Epithelial cell of esophagus (primary cell): Measurements from ENCODE around the gene SUSD5.

Experiments
- DNase-seq: peaks from one replicate; pipeline ENCODE4 v3.0.0; 2010; ENCODE audit warnings: low read depth
- H3K4me3 ChIP-seq: 2 replicates; pipeline ENCODE4 v1.5.1; 2011; ENCODE audit warnings: mild to moderate bottlenecking, low read length, control low read depth
- TF ChIP-seq, protein P1 (sequence below): IDR thresholded peaks from 2 replicates; pipeline ENCODE4 v1.5.1; 2011; ENCODE audit warnings: low read depth, mild to moderate bottlenecking, low read length, control low read depth, inconsistent platforms; ENCODE audit not compliant: insufficient read depth; ENCODE audit errors: missing control alignments

SUSD5 gene

DNA sequence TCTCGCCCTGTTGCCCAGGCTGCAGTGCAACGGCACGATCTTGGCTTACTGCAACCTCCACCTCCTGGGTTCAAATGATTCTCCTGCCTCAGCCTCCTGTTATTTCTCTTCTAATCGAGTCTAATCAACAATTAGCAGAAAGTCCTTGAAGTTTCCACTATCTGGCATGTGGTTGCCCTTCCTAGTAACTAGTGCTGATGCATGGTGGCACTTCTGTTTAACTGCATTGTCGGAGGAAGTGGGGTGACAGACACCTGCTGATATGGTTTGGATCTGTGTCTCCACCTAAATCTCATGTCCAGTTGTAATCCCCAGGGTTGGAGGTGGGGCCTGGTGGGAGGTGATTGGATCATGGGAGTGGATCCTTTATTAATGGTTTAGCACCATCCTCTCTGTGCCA is 95.6 kb downstream of the SUSD5 start:
- no peak overlapping the region for H3K4me3 ChIP-seq
- DNase-seq, result no peak
- TF ChIP-seq, protein P1, sequence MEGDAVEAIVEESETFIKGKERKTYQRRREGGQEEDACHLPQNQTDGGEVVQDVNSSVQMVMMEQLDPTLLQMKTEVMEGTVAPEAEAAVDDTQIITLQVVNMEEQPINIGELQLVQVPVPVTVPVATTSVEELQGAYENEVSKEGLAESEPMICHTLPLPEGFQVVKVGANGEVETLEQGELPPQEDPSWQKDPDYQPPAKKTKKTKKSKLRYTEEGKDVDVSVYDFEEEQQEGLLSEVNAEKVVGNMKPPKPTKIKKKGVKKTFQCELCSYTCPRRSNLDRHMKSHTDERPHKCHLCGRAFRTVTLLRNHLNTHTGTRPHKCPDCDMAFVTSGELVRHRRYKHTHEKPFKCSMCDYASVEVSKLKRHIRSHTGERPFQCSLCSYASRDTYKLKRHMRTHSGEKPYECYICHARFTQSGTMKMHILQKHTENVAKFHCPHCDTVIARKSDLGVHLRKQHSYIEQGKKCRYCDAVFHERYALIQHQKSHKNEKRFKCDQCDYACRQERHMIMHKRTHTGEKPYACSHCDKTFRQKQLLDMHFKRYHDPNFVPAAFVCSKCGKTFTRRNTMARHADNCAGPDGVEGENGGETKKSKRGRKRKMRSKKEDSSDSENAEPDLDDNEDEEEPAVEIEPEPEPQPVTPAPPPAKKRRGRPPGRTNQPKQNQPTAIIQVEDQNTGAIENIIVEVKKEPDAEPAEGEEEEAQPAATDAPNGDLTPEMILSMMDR, result no peak

DNA sequence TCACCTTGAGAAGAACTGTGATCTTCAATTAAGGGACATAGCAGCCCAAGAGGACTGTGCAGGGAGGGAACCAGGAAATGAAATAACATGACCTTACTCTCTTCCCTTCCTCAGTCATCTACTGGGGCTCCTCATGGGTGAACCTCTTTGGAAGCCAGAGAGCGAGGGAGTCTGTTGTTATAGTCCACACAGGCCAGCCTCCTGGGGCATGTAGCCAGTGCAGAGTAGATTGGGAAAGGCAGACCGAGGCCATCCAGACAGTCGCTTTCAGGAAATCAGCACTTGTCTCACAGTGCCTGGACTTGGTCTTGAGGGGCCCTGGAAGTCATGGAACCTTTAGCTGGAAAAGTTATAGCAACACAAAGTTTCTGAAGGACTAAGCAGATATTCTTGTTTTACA is 98.7 kb downstream of the SUSD5 start:
- no peak overlapping the region for H3K4me3 ChIP-seq
- TF ChIP-seq, protein P1, result no peak
- DNase-seq, result no peak

DNA sequence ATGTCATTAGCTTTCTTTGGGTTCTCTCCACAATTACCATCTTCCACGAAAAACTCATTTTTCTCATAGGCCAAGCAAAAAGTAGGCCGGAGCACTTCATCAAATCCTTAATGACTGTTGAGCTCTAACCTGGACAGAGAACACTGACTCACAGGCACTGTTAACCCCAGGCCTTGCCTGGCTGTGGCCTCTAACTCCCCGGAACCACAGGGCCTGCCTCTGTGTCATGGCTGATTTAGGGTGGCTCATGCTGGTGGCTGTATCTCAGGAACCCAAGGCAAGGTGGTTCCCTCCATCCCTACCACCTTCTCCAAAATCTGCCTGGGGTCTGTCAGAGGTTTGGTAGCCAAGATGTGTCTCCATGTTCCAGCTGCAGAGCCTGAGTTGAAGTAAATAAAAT is 101.1 kb downstream of the SUSD5 start:
- TF ChIP-seq, protein P1, result no peak
- no peak overlapping the region for H3K4me3 ChIP-seq
- no peak for DNase-seq

DNA sequence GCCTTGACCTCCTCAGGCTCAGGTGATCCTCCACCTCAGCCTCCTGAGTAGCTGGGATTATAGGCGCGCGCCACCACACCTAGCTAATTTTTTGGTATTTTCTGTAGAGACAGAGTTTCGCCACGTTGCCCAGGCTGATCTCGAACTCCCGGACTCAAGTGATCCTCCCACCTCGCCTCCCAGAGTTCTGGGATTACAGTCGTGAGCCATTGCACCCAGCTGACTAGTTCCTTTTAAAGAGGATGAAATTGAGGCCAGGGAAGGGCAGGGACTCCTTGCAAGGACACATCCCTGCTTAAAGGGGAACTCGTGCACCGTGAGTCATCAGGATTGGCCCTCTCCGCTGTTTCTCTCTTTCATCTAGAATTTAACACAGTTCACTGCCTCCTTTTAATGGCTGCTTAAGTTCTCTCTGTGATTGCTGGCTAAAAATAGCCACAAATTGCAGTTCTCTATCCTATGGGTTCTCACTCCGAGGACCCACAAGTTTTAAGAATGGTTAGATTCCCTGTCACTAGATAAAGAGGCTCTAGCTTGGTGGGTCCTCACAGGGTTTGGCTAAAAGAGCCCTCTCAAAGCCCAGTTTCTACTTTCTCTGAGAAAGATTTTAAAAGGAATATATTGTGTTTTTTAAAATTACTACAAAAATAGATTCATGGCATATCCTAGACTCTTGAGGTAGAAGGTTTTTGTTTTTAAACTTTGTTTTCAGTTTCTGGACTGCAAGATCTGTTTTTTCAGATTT is 103.4 kb downstream of the SUSD5 start:
- TF ChIP-seq, protein P1, result no peak
- DNase-seq, result peak; percentile 92
- peak overlapping the region; percentile 55 for H3K4me3 ChIP-seq

DNA sequence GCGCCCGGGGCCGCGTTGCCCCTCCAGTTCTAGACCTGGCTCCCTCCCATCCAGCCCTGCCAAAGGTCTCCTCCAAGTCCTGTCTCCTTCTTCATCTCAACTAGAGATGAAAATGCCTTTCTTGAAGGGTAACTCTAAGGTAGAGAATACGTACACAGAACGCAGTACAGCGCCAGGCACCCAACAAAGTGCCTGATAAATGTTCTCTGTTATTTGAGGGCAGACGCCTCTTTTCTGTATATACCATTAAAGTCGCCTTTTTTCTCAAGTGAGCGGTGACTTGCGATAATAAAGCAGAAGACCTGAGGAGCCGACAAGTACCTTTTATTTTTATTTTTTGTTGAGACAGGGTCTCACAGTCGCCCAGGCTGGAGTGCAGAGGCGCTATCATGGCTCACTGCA is 104.0 kb downstream of the SUSD5 start:
- DNase-seq, result no peak
- TF ChIP-seq, protein P1, result no peak
- peak overlapping the region; percentile 55 for H3K4me3 ChIP-seq

DNA sequence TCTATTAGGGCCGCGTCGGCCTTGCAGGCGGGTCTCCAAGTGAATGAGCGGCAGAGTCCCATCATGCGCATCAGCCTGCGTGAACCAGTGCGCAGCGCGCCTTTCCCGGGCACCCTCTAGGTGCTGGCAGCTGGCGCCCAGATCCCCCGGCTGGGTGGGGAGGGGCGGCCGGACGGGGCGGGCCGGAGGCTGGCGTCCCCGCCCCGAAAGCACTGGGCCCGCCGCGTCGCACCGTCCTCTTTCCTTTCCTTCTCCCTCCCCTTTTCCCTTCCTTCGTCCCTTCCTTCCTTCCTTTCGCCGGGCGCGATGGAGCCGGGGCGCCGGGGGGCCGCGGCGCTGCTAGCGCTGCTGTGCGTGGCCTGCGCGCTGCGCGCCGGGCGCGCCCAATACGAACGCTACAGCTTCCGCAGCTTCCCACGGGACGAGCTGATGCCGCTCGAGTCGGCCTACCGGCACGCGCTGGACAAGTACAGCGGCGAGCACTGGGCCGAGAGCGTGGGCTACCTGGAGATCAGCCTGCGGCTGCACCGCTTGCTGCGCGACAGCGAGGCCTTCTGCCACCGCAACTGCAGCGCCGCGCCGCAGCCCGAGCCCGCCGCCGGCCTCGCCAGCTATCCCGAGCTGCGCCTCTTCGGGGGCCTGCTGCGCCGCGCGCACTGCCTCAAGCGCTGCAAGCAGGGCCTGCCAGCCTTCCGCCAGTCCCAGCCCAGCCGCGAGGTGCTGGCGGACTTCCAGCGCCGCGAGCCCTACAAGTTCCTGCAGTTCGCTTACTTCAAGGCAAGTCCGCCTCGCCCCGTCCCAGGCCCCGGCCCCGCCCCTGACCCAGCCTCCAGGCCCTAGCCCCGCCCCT is 104.6 kb downstream of the SUSD5 start, which contains the start of gene CRTAP:
Gene CRTAP, plus strand, starts transcription at position 243 of the 850 bp plus-strand sequence. Its CDS starts 64 bp downstream, at position 307.
- TF ChIP-seq, protein P1, result no peak
- peak; percentile 98 for DNase-seq
- H3K4me3 ChIP-seq, result peak within 1 kb of the TSS; percentile 55
